WTC11 (cell line): ENCODE results near the gene PUDP. TPM values are rescaled to one million over a fixed set of nuclear protein-coding genes. Genes with fewer than 3 reads are reported as not detected.

Experiments
- ATAC-seq: fragments of 200-7000 bp; cut with Tn5 transposase; 2 replicates; pipeline ENCODE4 v1.10.0; 2021; ENCODE audit warnings: mild to moderate bottlenecking, moderate library complexity
- CTCF ChIA-PET: fragments of 300-600 bp; sonication (Branson Sonifier 250); formaldehyde crosslinking; loops from one replicate; lab custom pipeline; 2021; ENCODE audit warnings: antibody characterized with exemption; lab: Charles Lee
- POLR2A ChIA-PET: fragments of 350-600 bp; sonication (Branson Sonifier 250); formaldehyde crosslinking; loops from one replicate; lab custom pipeline; 2021; ENCODE audit warnings: antibody characterized with exemption; lab: Charles Lee
- DNase-seq: peaks from one replicate; pipeline ENCODE4 v3.0.0; 2021; ENCODE audit warnings: low spot score
- H3K27ac Mint-ChIP-seq: 2 replicates; pipeline ENCODE4 v1.8.0; 2021; ENCODE audit warnings: mixed read lengths
- H3K27me3 Mint-ChIP-seq: 2 replicates; pipeline ENCODE4 v1.8.0; 2021; ENCODE audit warnings: low read depth, mild to moderate bottlenecking, moderate library complexity, mixed read lengths
- H3K36me3 Mint-ChIP-seq: 2 replicates; pipeline ENCODE4 v1.8.0; 2021; ENCODE audit warnings: mixed read lengths
- H3K4me1 Mint-ChIP-seq: 2 replicates; pipeline ENCODE4 v1.8.0; 2022; ENCODE audit warnings: mixed read lengths
- H3K4me3 Mint-ChIP-seq: 2 replicates; pipeline ENCODE4 v1.8.0; 2021; ENCODE audit warnings: mild to moderate bottlenecking, moderate library complexity, mixed read lengths
- H3K9me3 Mint-ChIP-seq: 2 replicates; pipeline ENCODE4 v1.8.0; 2021; ENCODE audit warnings: mixed read lengths
- EMX1 ChIP-seq: fragments of 250-450 bp; sonication (Bioruptor Pico); IDR thresholded peaks from 2 replicates; pipeline ENCODE4 v1.8.0; 2021; ENCODE audit warnings: mild to moderate bottlenecking
- FOXK1 ChIP-seq: sonication (generic); formaldehyde crosslinking; IDR thresholded peaks from 2 replicates; pipeline ENCODE4 v1.8.0; 2022; ENCODE audit warnings: mild to moderate bottlenecking, moderate library complexity, missing genetic modification reagents
- NR1H2 ChIP-seq: sonication (generic); formaldehyde crosslinking; IDR thresholded peaks from 2 replicates; pipeline ENCODE4 v1.9.0; 2021; ENCODE audit warnings: mild to moderate bottlenecking, moderate library complexity, missing genetic modification reagents
- NR2C2 ChIP-seq: sonication (generic); formaldehyde crosslinking; IDR thresholded peaks from 2 replicates; pipeline ENCODE4 v1.8.0; 2022; ENCODE audit warnings: mild to moderate bottlenecking, missing genetic modification reagents
- TP53 ChIP-seq: sonication (generic); formaldehyde crosslinking; IDR thresholded peaks from 2 replicates; pipeline ENCODE4 v1.8.1; 2023; ENCODE audit warnings: mild to moderate bottlenecking, missing genetic modification reagents
- ZNF671 ChIP-seq: fragments of 250-450 bp; sonication (Bioruptor Pico); IDR thresholded peaks from 2 replicates; pipeline ENCODE4 v1.8.0; 2021; ENCODE audit warnings: mild to moderate bottlenecking
- total RNA-seq: library from RNA; stranded (reverse); gene quantifications from 3 replicates; pipeline ENCODE4 v1.2.3, GENCODE V29; 2021
- TF ChIP-seq, protein P1 (sequence below): sonication (generic); formaldehyde crosslinking; IDR thresholded peaks from 2 replicates; pipeline ENCODE4 v1.8.1; 2023; ENCODE audit warnings: mild to moderate bottlenecking, missing genetic modification reagents, moderate library complexity
- TF ChIP-seq, protein P2 (sequence below): sonication (generic); formaldehyde crosslinking; IDR thresholded peaks from 2 replicates; pipeline ENCODE4 v1.8.1; 2022; ENCODE audit warnings: low read depth, mild to moderate bottlenecking, moderate library complexity, missing genetic modification reagents, borderline replicate concordance
- TF ChIP-seq, protein P3 (sequence below): sonication (generic); formaldehyde crosslinking; conservative IDR thresholded peaks from 2 replicates; pipeline ENCODE4 v1.8.1; 2023; ENCODE audit warnings: mild to moderate bottlenecking, low read depth, missing genetic modification reagents, moderate library complexity
- TF ChIP-seq, protein P4 (sequence below): sonication (generic); formaldehyde crosslinking; IDR thresholded peaks from 2 replicates; pipeline ENCODE4 v1.8.0; 2023; ENCODE audit warnings: missing genetic modification reagents, mild to moderate bottlenecking, borderline replicate concordance
- TF ChIP-seq, protein P5 (sequence below): sonication (generic); formaldehyde crosslinking; IDR thresholded peaks from 2 replicates; pipeline ENCODE4 v1.8.1; 2023; ENCODE audit warnings: mild to moderate bottlenecking, missing genetic modification reagents, borderline replicate concordance
- TF ChIP-seq, protein P6 (sequence below): sonication (generic); formaldehyde crosslinking; IDR thresholded peaks from 2 replicates; pipeline ENCODE4 v1.8.0; 2023; ENCODE audit warnings: mild to moderate bottlenecking, missing genetic modification reagents

PUDP gene
- total RNA-seq, 1 experiment from 2014 or later: 20.8 TPM

DNA sequence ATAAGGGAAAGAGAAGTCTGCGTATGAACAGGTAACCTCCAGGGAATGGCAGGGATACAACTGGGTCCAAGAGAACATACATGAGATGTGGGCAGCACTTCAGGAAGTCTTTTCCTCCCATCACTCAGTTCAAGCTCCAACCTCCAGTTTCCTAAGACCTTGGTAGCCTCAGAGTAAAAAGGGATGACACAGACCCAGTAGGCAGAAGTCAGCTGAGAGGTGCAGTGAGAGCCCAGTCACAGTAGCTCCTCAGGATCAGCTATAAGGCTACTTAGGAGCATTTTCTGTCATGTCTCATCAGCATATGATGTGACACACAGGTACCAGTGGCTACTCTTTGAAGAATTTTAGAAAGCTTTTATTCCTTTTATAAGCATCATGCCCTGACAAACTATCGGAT is 13.0 kb downstream of the PUDP start (continued):
- TF ChIP-seq, protein P1, sequence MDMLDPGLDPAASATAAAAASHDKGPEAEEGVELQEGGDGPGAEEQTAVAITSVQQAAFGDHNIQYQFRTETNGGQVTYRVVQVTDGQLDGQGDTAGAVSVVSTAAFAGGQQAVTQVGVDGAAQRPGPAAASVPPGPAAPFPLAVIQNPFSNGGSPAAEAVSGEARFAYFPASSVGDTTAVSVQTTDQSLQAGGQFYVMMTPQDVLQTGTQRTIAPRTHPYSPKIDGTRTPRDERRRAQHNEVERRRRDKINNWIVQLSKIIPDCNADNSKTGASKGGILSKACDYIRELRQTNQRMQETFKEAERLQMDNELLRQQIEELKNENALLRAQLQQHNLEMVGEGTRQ: no peak
- TF ChIP-seq, protein P2, sequence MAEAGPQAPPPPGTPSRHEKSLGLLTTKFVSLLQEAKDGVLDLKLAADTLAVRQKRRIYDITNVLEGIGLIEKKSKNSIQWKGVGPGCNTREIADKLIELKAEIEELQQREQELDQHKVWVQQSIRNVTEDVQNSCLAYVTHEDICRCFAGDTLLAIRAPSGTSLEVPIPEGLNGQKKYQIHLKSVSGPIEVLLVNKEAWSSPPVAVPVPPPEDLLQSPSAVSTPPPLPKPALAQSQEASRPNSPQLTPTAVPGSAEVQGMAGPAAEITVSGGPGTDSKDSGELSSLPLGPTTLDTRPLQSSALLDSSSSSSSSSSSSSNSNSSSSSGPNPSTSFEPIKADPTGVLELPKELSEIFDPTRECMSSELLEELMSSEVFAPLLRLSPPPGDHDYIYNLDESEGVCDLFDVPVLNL (CRISPR knock-in tag): no peak
- TF ChIP-seq, protein P3, sequence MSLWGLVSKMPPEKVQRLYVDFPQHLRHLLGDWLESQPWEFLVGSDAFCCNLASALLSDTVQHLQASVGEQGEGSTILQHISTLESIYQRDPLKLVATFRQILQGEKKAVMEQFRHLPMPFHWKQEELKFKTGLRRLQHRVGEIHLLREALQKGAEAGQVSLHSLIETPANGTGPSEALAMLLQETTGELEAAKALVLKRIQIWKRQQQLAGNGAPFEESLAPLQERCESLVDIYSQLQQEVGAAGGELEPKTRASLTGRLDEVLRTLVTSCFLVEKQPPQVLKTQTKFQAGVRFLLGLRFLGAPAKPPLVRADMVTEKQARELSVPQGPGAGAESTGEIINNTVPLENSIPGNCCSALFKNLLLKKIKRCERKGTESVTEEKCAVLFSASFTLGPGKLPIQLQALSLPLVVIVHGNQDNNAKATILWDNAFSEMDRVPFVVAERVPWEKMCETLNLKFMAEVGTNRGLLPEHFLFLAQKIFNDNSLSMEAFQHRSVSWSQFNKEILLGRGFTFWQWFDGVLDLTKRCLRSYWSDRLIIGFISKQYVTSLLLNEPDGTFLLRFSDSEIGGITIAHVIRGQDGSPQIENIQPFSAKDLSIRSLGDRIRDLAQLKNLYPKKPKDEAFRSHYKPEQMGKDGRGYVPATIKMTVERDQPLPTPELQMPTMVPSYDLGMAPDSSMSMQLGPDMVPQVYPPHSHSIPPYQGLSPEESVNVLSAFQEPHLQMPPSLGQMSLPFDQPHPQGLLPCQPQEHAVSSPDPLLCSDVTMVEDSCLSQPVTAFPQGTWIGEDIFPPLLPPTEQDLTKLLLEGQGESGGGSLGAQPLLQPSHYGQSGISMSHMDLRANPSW (CRISPR knock-in tag): no peak
- TF ChIP-seq, protein P4, sequence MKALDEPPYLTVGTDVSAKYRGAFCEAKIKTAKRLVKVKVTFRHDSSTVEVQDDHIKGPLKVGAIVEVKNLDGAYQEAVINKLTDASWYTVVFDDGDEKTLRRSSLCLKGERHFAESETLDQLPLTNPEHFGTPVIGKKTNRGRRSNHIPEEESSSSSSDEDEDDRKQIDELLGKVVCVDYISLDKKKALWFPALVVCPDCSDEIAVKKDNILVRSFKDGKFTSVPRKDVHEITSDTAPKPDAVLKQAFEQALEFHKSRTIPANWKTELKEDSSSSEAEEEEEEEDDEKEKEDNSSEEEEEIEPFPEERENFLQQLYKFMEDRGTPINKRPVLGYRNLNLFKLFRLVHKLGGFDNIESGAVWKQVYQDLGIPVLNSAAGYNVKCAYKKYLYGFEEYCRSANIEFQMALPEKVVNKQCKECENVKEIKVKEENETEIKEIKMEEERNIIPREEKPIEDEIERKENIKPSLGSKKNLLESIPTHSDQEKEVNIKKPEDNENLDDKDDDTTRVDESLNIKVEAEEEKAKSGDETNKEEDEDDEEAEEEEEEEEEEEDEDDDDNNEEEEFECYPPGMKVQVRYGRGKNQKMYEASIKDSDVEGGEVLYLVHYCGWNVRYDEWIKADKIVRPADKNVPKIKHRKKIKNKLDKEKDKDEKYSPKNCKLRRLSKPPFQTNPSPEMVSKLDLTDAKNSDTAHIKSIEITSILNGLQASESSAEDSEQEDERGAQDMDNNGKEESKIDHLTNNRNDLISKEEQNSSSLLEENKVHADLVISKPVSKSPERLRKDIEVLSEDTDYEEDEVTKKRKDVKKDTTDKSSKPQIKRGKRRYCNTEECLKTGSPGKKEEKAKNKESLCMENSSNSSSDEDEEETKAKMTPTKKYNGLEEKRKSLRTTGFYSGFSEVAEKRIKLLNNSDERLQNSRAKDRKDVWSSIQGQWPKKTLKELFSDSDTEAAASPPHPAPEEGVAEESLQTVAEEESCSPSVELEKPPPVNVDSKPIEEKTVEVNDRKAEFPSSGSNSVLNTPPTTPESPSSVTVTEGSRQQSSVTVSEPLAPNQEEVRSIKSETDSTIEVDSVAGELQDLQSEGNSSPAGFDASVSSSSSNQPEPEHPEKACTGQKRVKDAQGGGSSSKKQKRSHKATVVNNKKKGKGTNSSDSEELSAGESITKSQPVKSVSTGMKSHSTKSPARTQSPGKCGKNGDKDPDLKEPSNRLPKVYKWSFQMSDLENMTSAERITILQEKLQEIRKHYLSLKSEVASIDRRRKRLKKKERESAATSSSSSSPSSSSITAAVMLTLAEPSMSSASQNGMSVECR (CRISPR knock-in tag): no peak

DNA sequence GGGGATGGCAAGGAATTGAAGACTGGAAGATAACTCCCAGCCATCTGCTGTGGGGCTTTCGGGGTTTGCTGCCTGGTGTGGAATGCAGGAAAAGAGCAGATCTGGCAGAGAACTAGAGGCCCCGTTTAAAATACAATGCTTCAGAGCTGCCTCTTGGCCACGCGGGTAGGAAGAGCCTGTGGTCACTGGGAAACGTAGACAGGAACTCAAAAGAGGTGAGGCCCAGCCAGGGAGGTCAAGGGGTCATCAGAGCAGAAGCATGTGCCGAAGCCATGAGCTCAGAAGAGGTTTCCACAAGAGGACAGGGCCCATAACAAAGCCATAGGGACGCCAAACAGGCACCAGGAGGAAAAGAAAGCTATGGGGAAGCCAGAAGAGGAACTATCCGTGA is 14.9 kb downstream of the PUDP start:
- Mint-ChIP-seq H3K9me3 (no peaks in the 10 kb centered on the region; the same call in 1 of the 2 replicates), H3K4me1 (peaks cover 17% of the 10 kb centered on the region), H3K27ac (peak overlapping the region; percentile 63; the same call in 1 of the 2 replicates), H3K36me3 (peaks cover 2% of the 10 kb centered on the region; the same call in 1 of the 2 replicates), H3K27me3 (no peaks in the 10 kb centered on the region), H3K4me3 (no peak overlapping the region)
- ChIA-PET POLR2A (no interaction called here), CTCF (interaction anchor here (0.6 to 1.5 kb wide), 2 partner anchors 9 to 58 kb away, joined by 3 to 5 read pairs; no protein-coding TSS in a partner anchor)
- ATAC-seq: peak; percentile 33
- no peak for DNase-seq
- TF ChIP-seq TP53 (CRISPR knock-in tag) (no peak), NR1H2 (CRISPR knock-in tag) (no peak), FOXK1 (CRISPR knock-in tag) (no peak), NR2C2 (CRISPR knock-in tag) (no peak), ZNF671 (CRISPR knock-in tag) (no peak), EMX1 (CRISPR knock-in tag) (no peak)
- TF ChIP-seq, protein P4 (CRISPR knock-in tag): no peak
- TF ChIP-seq, protein P5, sequence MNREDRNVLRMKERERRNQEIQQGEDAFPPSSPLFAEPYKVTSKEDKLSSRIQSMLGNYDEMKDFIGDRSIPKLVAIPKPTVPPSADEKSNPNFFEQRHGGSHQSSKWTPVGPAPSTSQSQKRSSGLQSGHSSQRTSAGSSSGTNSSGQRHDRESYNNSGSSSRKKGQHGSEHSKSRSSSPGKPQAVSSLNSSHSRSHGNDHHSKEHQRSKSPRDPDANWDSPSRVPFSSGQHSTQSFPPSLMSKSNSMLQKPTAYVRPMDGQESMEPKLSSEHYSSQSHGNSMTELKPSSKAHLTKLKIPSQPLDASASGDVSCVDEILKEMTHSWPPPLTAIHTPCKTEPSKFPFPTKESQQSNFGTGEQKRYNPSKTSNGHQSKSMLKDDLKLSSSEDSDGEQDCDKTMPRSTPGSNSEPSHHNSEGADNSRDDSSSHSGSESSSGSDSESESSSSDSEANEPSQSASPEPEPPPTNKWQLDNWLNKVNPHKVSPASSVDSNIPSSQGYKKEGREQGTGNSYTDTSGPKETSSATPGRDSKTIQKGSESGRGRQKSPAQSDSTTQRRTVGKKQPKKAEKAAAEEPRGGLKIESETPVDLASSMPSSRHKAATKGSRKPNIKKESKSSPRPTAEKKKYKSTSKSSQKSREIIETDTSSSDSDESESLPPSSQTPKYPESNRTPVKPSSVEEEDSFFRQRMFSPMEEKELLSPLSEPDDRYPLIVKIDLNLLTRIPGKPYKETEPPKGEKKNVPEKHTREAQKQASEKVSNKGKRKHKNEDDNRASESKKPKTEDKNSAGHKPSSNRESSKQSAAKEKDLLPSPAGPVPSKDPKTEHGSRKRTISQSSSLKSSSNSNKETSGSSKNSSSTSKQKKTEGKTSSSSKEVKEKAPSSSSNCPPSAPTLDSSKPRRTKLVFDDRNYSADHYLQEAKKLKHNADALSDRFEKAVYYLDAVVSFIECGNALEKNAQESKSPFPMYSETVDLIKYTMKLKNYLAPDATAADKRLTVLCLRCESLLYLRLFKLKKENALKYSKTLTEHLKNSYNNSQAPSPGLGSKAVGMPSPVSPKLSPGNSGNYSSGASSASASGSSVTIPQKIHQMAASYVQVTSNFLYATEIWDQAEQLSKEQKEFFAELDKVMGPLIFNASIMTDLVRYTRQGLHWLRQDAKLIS: no peak
- TF ChIP-seq, protein P6, sequence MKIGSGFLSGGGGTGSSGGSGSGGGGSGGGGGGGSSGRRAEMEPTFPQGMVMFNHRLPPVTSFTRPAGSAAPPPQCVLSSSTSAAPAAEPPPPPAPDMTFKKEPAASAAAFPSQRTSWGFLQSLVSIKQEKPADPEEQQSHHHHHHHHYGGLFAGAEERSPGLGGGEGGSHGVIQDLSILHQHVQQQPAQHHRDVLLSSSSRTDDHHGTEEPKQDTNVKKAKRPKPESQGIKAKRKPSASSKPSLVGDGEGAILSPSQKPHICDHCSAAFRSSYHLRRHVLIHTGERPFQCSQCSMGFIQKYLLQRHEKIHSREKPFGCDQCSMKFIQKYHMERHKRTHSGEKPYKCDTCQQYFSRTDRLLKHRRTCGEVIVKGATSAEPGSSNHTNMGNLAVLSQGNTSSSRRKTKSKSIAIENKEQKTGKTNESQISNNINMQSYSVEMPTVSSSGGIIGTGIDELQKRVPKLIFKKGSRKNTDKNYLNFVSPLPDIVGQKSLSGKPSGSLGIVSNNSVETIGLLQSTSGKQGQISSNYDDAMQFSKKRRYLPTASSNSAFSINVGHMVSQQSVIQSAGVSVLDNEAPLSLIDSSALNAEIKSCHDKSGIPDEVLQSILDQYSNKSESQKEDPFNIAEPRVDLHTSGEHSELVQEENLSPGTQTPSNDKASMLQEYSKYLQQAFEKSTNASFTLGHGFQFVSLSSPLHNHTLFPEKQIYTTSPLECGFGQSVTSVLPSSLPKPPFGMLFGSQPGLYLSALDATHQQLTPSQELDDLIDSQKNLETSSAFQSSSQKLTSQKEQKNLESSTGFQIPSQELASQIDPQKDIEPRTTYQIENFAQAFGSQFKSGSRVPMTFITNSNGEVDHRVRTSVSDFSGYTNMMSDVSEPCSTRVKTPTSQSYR: no peak
